GM19455 (cell line): ENCODE results near the gene GPC4.

ENCODE experiments used
- ATAC-seq: cut with Tn5 transposase; IDR thresholded peaks from one replicate; pipeline ENCODE4 v1.9.1; 2021; ENCODE audit not compliant: unreplicated experiment

Gene GPC4

DNA sequence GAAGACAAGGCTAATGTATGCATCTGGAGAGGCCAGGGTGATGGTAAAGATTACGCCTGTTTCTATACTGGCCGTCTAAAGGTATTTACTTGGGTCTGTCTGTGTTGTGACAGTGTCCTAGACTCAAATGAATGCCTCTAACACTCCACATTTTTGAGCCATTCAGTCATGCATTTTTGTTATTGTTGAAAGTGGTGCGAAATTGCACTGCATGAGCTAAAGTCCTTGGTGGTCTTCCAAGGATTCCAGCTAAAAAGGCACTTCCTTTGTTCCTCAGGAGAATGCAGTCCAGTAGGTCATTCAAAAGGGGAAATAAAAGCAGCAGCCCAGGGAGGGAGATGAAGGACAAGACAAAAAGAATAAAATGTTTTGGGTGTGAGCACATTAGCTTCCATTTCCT lies 3.0 kb downstream of the GPC4 start:
- no peak for ATAC-seq

DNA sequence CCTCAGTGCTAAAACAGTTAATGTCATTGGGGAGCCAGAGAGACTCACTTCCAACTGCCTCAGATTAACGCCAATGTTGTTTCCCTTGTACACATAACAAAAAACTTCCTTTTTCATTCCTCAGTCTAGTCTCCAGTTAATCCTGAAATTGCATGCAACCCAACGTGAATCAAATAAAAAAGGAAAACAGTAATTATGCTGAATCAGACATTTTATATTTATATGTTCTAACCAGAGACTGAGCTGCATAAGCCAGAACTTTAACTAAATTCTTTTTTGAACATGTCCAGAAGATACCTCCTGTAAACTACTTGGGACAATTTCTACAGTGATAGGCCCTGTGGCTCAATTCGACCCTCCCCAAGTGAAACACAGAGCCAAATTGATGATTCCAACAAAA lies 4.7 kb downstream of the GPC4 start:
- no peak for ATAC-seq

DNA sequence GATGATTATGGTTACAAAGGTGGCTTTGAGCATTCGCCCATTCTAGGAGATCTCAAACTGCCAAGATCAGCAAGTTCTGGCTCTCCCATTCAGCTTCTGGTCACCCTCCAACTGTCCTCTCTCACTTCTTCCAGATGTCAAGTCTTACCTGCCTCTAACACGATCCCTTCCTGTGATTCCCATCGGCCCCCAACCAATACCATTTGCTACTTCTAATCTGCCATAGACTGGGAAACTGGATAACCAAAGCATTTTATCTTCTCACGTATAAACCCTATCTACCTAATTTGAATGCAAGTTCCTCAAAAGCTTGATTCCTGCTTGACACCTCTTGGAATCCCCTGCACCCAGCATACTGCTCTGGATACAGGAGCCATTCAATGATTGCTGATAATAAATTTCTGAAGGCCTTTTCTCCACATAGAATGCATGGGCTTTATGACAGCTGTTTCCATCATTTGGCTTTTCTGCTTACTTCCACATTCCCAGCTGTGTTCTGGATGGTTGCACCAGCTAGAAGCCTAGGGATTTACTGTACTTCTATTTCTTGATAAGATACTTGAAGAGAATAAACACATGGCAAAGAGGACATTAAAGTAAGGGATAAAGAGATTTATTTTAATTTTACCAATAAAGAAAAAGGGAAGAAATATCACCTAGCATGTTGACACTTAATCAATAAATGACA lies 9.6 kb downstream of the GPC4 start:
- no peak for ATAC-seq

DNA sequence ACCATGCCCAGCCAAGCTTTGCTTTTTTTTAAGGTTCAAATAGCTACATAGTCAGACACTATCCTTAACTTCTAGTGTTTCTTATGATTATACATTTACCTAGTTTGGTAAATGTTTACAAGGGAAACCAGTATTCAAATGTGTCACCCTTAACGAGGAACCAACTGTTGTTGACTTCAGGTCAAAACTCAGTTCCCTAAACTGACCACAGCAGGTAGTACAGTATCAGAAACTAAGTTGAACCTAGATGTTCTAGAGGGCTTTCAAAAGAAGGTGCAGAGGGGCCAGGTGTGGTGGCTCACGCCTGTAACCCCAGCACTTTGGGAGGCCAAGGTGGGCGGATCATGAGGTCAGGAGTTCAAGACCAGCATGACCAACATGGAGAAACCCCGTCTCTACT lies 11.3 kb downstream of the GPC4 start:
- ATAC-seq: no peak

DNA sequence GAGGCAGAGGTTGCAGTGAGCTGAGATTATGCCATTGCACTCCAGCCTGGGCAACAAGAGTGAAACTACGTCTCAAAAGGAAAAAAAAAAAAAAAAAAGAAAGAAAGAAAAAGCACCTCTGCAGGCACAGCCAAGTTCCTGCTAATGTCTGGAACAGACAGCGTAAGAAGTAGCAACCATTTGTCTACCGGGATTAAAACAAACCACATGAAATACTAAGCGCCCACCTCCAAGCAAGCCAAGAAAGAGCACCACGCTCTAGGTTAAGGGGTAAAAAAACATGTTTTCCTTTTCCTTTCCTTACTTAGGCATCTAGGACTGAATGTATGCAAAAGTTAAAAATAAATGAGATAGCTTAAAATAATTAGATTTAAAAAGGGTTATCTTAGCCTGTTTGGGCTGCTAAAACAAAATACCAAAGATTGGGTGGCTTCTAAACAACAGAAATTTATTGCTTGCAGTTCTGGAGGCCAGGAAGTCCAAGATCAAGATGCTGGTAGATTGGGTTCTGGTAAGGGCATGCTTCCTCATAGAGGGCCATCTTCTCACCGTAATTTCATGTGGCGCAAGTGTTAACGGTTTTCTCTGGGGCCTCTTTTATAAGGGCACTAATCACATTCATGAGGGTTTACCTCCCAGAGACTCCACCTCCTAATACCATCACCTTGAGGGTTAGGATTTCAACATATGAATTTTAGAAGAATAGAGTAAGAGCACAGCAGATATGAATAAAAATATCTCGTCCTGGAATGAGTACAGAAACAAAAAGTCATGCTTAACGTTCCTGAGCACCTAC lies 12.3 kb downstream of the GPC4 start:
- no peak for ATAC-seq

DNA sequence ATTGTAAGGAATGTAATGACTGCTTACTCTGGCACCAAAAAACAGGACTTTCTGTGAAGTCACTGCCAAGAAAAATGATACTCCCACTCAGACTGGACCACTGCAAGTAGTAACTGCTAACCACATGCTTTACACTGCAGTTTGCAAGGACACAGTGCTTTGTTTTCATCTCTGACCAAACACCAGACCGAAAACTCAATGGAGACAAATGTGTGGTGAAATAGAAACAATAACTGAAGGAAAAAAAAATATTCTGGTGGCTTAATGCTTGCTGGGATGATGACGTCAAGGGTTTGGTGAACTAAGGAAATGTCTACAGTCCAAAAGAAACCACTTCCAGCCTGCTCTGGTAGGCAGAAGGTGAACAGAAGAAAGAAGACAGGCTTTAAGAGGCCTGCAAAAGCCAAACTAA lies 13.2 kb downstream of the GPC4 start:
- ATAC-seq: no peak

DNA sequence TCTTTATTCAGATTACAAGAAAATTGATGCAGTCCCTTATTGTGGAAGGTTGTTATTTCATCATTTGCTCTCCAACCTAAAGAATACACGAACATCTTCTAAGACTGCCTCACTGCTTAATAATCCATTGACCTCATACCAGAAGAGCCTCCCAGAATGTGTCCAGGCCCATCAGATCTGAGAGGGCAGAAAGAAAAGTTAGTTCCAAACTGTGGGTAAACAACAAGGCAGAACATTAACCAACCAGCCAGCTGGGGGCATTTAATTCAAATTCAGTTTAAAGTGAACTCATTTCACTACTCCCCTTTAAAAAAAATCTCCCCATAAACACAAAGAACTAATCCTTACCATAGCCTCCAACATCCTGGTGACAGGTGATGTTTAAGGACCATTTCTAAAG lies 13.8 kb downstream of the GPC4 start:
- ATAC-seq: no peak

DNA sequence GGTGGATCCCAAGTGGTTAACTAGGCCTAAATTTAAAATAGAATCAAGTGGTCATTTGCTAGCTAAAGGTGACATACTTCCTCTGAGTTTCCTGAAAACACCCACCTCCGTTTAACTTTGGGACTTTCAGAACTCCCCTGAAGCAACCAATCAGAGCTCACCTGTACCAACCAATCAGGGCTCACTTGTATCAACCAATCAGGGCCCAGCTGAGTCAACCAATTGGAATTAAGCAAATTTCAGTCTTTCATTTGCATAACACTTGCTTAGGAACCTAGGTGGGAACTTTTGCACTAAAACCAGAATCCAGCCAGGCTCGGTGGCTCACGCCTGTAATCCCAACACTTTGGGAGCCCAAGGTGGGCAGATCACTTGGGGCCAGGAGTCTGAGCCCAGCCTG lies 15.9 kb downstream of the GPC4 start:
- ATAC-seq: no peak

DNA sequence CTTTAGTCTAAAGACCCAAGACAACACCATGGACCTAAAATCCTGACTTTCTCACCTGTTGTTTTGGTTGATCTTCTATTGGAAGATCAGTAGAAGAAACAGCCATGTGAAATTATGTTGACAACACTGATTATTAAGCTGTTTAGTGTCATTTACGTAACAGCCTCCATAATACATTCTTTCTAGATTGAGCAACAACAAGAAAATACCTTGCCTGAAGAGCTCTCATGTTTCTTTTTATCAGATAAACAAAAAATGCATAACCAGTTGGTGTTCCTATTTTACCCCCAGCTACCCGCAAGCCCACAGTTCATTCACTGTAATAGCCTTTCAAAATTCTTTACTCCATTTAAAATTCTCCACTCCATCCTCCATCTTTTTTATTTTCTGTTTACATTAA lies 20.5 kb downstream of the GPC4 start:
- ATAC-seq: no peak

DNA sequence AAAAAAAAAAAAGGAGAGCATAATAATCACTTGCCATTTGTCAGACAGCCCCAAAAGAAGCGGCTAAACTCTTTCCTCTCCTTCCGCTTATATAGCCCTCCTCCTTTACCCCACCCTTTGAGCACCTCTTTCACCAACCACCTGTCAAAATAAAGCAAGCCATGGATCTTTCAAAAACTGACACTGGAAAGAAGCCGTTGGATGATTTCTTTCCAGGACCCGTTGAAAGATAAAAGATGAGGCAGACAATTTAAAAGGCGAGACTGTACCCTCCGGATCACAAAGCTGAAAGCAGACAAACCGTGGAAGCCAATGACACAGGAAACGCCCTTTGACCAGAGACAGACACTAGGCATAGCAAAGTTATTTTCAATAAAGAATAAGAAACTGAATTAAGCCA lies 22.6 kb downstream of the GPC4 start:
- ATAC-seq: no peak

DNA sequence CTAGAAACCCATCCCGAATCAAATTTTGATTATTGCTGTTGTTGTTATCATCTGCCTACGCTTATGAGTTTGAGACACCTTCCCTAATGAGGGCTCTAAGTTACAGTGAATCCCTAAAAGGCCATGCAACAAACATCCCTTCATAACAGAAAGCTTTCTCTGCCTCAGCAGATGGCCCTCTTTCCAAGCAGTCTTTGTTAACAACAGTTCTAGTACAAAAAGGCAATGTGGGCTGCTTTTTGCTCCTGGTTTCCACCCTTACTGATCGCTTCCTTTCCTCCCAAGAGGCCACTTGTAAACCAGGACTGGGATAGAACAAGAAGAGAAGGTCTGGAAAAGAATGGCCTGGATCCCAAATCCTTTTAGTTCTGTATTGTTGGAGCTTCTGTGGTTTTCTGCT lies 24.2 kb downstream of the GPC4 start:
- ATAC-seq: no peak

DNA sequence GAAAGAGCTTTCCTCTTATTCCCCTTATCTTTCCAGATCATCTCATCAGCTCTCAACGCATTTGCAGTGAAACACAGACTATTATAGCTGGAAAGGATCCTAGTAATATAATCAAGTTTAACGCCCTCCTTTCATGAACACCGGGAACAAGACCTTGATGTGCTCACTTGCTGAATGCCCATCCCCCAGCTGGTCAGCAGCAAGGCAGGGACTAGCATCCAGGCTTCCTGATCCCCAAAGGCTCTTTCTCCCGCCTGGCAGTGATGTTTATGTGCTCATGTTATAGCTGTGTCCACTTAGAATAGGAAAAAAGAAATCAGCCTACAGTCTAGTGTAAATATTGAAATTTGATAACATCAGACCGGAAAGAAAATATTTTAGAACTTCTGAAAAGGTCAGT lies 24.6 kb downstream of the GPC4 start:
- ATAC-seq: no peak

DNA sequence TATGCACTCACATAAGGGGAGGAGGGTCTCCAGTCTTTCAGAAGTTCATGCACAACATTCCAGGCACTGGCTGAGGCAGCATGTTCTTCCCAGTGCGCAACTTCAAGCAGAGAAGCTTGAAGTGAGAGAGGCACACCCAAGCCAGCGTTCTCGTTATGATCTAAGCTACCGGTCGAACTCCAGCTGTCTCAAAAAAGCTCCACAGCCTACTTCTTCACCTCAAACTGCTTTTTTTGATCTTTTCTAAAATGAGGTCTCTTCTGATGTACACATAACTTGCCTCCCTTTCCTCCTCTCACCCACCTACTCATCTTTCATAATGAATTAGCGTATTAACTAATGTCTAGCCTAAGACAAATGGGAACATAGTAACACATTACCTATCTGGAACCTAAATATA lies 25.3 kb downstream of the GPC4 start:
- ATAC-seq: no peak

DNA sequence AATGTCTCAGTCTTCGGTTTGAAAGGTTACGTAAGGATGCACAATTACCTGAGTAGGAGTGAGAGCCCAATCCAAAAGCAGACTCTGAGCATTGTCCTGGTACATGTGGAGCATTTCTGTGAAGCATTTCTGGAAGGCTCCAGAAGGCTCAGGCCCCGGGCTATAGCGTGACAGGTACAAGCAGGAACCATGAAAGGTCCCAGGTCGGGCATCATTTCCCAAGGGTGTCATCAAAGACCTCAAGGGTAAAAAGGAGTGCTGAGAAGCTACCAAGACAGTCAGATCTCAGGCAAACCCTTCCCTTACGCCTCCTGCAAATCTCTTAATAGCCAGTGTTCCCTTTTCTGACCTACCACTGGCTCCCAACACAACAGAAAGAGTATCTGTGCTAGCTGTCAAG lies 30.8 kb downstream of the GPC4 start:
- ATAC-seq: no peak

DNA sequence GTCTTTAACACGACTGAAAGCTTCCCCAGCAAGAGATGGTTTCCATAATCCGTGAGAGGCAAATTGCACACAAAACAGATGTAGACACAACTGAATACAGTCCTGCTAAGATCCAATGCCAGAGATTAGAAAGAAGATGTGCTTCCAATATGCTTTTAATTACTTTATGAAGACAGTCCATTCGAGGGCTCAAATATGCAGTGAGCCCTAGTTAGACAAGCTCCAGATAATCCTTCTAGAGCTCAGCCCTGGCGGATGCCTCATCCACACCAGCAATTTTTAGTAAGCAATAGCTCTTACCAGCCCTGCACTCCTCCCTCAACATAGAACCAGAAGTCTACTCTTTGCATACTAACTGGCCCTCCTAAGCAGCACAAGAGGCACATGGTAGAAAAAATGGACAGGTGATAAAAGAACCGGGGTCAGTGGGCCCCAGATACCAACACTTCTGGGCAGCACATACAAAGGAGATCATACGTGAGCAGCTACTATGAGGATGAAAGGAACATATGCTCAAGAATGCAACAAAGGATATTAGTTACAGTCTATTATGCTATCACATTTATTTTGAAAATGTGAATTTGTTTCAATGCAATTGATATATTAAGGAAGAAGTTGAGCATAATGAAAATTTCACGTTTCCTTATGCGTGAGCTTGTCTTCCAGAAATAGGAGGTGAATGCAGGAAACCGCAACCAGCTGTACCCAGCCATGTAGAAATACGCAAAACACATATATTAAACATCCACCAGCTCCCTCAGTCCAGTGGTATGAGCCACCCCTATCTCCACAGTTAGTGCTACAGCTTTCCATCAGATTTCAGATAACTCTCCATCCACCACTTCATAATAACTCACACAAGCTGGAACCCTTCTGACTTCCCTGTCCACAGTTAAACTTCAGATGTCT lies 34.3 kb downstream of the GPC4 start:
- no peak for ATAC-seq

DNA sequence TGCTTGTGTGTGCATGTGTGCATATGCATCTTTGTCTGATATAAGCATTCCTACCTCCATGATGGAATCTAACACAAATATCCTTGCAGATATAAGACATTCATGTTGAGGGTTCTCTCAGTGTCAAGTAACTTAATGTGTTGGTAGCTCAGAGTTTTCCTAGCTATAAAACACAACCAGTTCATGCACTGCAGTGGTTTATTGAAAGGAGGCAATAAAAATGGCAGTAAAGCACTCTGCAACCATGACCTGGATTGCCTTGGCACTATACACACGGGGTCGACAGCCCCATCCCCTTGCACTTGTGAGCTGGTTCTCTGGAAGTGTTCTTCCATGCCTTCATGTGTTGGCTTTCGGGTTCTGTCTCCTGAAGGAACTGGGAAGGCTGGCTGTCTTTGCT lies 38.9 kb downstream of the GPC4 start:
- ATAC-seq: no peak

DNA sequence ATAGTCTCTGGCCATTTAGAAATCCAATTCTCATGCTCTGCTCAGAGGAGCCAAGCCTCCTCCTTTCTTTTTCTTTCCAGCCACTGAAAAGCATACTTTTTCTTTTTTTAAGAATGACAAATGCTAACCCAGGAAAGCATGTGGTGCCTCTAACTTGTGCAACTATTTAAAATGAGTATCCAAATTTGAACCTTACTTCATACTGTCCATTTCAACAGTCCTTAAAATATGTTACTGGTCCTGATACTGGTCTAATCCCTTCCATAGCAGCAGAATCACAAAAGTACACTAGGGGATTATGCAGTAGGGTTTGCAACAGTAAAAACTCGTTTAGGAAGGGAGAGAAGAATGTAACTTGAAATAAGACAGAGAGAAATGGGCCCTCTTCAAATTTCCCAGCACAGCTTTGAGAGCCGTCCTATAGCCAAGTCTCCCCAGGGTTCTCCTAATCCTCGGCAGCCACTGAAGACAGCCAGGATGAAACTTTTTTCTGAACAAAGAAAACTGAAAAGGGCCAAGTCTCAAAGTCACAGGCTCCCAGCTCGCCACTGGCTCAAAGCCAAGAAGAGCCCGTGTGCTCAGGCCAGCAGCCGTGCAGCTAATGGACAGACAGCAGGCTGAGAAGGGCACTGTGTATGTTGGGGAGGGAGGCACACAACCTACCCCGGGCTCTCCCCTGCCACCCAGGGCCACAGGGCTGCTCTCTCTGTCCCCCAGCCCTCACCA lies 39.5 kb downstream of the GPC4 start:
- ATAC-seq: no peak

DNA sequence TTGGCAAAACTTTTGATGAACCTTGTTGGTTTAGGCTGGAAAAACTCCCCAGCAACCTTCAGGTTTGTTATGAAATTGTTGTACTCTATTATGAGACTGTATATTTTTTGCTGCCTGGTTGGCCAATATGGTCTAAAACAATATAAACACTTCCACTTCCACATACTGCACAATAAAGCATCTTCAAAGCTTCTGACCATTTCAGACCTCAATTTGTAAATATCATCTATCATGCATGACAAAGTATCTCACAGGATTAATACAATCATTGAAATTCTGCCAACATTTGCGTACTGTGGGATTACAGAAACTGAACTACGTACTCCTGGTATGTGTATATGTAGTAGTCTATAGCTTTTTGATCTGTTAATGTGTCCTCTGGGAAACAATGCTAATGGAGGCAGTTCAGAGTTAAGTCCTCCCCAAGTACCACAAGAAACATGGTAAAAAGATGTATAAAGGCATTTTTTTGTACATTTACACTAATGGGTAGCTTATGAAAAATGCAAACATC lies 40.4 kb downstream of the GPC4 start:
- no peak for ATAC-seq

DNA sequence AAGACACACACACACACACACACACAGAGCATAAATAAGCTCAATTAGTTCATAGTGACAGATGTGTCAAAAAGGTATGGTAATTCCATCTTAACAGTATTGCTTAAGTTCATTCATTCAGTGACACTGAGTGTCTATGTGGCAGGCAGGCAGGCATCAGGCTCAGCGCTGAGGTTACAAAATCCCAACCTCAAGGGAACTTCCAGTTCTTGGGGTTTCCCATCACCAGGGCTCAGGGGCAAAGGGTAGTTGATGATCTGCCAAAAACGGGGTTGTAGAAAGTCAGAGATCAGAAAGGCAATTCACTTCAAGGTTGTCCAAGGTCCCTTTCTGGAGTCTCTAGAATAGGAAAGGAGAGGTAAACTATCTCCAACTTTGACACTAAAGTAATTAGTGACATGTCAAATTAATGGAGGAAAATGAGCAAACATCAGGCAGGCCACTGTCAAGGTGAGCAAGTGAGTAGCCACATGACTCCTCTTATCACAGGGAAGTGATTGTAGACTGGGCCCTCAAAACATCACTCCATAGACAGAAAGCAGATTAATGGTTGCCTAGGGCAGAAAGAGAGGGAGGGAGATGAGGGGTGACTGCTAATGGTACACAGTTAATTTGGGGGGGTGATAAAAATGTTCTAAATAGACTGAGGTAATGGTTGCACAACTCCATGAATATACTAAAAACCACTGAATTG lies 41.8 kb downstream of the GPC4 start:
- no peak for ATAC-seq

DNA sequence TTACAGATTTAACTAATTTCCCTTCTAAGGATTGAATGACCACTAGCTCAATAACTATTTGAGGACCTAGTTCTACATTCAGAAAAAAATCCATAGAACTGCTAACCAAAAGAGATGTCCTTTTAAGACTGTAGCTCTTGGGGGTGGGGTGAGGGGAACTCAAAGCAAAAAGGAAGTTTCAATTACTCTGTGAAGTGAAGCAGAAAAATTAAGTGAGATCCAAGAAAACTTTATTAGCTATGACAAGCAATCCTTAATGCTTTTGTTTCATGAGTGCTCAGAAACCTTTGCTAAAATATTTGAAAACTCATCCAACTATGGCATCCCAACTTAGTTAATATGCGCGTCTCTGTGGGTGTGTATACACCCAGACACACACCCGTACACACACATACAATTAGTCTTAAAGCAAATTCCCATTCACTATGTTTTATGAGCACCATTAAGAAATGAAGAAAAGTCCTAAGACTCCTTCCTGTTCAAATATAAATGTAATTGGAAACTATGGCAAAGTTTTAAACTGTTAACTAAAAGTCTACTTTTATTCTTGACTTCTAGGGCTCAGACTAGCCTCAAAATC lies 44.5 kb downstream of the GPC4 start:
- ATAC-seq: no peak
